Ovary (tissue), 3 donors: ENCODE data around the gene RAB7A.

Source experiments
- EP300 ChIP-seq: sonication (generic); formaldehyde crosslinking; IDR thresholded peaks from one replicate; pipeline ENCODE4 v1.6.1; 2017; ENCODE audit warnings: antibody characterized with exemption
- POLR2A ChIP-seq: fragments of 450-650 bp; IDR thresholded peaks from one replicate; pipeline ENCODE4 v1.6.1; 2017; ENCODE audit warnings: antibody characterized with exemption, mild to moderate bottlenecking, moderate library complexity
- TF ChIP-seq, protein P1 (sequence below), 3 donors: fragments of 450-650 bp in 2 of 3; fragments of 200-600 bp in 1 of 3; IDR thresholded peaks; one replicate each; pipeline versions ENCODE4 v1.5.1 to v1.8.0; 2016 to 2022; ENCODE audit warnings: antibody characterized with exemption in 3 of 3, mild to moderate bottlenecking in 1 of 3
- donor health status: DM: no; HTN: no; CAD: no.

GRCh38 chr3:128780101-128780837 lies 54.3 kb downstream of the RAB7A start:
- TF ChIP-seq, protein P1, sequence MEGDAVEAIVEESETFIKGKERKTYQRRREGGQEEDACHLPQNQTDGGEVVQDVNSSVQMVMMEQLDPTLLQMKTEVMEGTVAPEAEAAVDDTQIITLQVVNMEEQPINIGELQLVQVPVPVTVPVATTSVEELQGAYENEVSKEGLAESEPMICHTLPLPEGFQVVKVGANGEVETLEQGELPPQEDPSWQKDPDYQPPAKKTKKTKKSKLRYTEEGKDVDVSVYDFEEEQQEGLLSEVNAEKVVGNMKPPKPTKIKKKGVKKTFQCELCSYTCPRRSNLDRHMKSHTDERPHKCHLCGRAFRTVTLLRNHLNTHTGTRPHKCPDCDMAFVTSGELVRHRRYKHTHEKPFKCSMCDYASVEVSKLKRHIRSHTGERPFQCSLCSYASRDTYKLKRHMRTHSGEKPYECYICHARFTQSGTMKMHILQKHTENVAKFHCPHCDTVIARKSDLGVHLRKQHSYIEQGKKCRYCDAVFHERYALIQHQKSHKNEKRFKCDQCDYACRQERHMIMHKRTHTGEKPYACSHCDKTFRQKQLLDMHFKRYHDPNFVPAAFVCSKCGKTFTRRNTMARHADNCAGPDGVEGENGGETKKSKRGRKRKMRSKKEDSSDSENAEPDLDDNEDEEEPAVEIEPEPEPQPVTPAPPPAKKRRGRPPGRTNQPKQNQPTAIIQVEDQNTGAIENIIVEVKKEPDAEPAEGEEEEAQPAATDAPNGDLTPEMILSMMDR (IDR thresholded peaks at IDR 0.05) = no peak
- TF ChIP-seq EP300 (no peak), POLR2A (no peak)
